A549 (cell line): Measurements from ENCODE around the gene SGO2. TPM values are rescaled to one million over a fixed set of nuclear protein-coding genes. Genes with fewer than 3 reads are reported as not detected.
A peak's percentile ranks its signal among the peaks of the same experiment; 100 is the strongest.

Experiments used
- ATAC-seq, 2 experiments: fragments of 200-7000 bp in 1 of 2; fragments of >200 bp in 1 of 2; cut with Nextera tagmentation in 1 of 2; cut with Tn5 transposase in 1 of 2; 3 replicates each; pipeline versions ENCODE4 v1.8.0 to v1.9.1; 2018 to 2020; ENCODE audit warnings: mild to moderate bottlenecking in 1 of 2, moderate library complexity in 1 of 2
- CTCF ChIA-PET: fragments of 300-600 bp; sonication (Branson Sonifier 250); formaldehyde crosslinking; extraction: SDS; loops from one replicate; lab custom pipeline; 2021; ENCODE audit warnings: antibody characterized with exemption, inconsistent platforms; lab: Yijun Ruan, JAX
- POLR2A ChIA-PET: fragments of 350-600 bp; formaldehyde crosslinking; extraction: SDS; loops from one replicate; lab custom pipeline; 2021; ENCODE audit warnings: antibody characterized with exemption, inconsistent platforms; lab: Yijun Ruan, JAX
- DNase-seq, 2 experiments: peaks; one replicate each; pipeline versions ENCODE4 v3.0.0 to v3.0.0-alpha.2; 2011 to 2016; ENCODE audit warnings: low read depth in 1 of 2, low spot score in 1 of 2
- FAIRE-seq: peaks from 2 replicates; lab custom pipeline; 2011; peaks lifted over from hg19 to GRCh38; lab: Jason Lieb, UNC
- H3K27ac ChIP-seq, 2 experiments: fragments of >200 bp; sonication (Bioruptor Twin); formaldehyde crosslinking; 3 replicates each; pipeline ENCODE4 v1.5.1; 2016 to 2017
- H3K4me1 ChIP-seq: fragments of >200 bp; sonication (Bioruptor Twin); formaldehyde crosslinking; 3 replicates; pipeline ENCODE4 v1.6.1; 2016
- H3K4me2 ChIP-seq: fragments of >200 bp; sonication (Bioruptor Twin); formaldehyde crosslinking; 3 replicates; pipeline ENCODE4 v1.6.1; 2016
- H3K4me3 ChIP-seq: fragments of >200 bp; sonication (Bioruptor Twin); formaldehyde crosslinking; 3 replicates; pipeline ENCODE4 v1.5.1; 2016
- H3K9me3 ChIP-seq: fragments of >200 bp; sonication (Bioruptor Twin); formaldehyde crosslinking; 3 replicates; pipeline ENCODE4 v1.6.1; 2016
- CBX2 ChIP-seq: fragments of 200-600 bp; sonication (generic); IDR thresholded peaks from 2 replicates; pipeline ENCODE4 v1.6.1; 2016; ENCODE audit warnings: low read depth, mild to moderate bottlenecking, borderline replicate concordance
- CEBPB ChIP-seq, 2 experiments: fragments of >200 bp in 1 of 2; sonication (Bioruptor Twin) in 1 of 2; formaldehyde crosslinking in 1 of 2; IDR thresholded peaks; 2 replicates each; pipeline ENCODE4 v1.6.1; 2012 to 2016
- CHD2 ChIP-seq: fragments of 150-350 bp; IDR thresholded peaks from 2 replicates; pipeline ENCODE4 v1.6.1; 2014; ENCODE audit warnings: low read length; ENCODE audit not compliant: partially characterized antibody
- CHD4 ChIP-seq: fragments of 200-600 bp; sonication (generic); IDR thresholded peaks from 2 replicates; pipeline ENCODE4 v1.6.1; 2016; ENCODE audit warnings: antibody characterized with exemption, mild to moderate bottlenecking, borderline replicate concordance
- E2F6 ChIP-seq: IDR thresholded peaks from 2 replicates; pipeline ENCODE4 v1.6.1; 2012; ENCODE audit warnings: low read depth, borderline replicate concordance
- ELK1 ChIP-seq: fragments of 150-350 bp; IDR thresholded peaks from 2 replicates; pipeline ENCODE4 v1.6.1; 2014; ENCODE audit warnings: low read depth, mild to moderate bottlenecking, low read length
- EP300 ChIP-seq, 2 experiments: fragments of >200 bp; sonication (Bioruptor Twin); formaldehyde crosslinking; IDR thresholded peaks; 2 replicates in 1 of 2; 3 replicates in 1 of 2; pipeline ENCODE4 v1.6.1; 2016 to 2017
- FOSB ChIP-seq: fragments of 250-450 bp; sonication (Bioruptor Pico); IDR thresholded peaks from 2 replicates; pipeline ENCODE4 v1.5.0; 2020; ENCODE audit warnings: mild to moderate bottlenecking, moderate library complexity
- FOSL2 ChIP-seq, 2 experiments: fragments of 450-650 bp in 1 of 2; fragments of >200 bp in 1 of 2; sonication (Bioruptor Twin) in 1 of 2; formaldehyde crosslinking; IDR thresholded peaks; 2 replicates each; pipeline versions ENCODE4 v1.5.0 to v1.6.1; 2016 to 2020; ENCODE audit warnings: mild to moderate bottlenecking in 1 of 2, moderate library complexity in 1 of 2
- FOXS1 ChIP-seq: fragments of 250-450 bp; sonication (Bioruptor Pico); IDR thresholded peaks from 2 replicates; pipeline ENCODE4 v1.5.0; 2020; ENCODE audit warnings: mild to moderate bottlenecking, moderate library complexity
- HDAC2 ChIP-seq: fragments of 200-600 bp; sonication (generic); IDR thresholded peaks from 2 replicates; pipeline ENCODE4 v1.6.1; 2016
- HES2 ChIP-seq: fragments of >200 bp; sonication (Bioruptor Twin); formaldehyde crosslinking; IDR thresholded peaks from 2 replicates; pipeline ENCODE4 v1.6.1; 2016
- HEYL ChIP-seq: fragments of 250-450 bp; sonication (Bioruptor Pico); IDR thresholded peaks from 2 replicates; pipeline ENCODE4 v1.8.0; 2021; ENCODE audit warnings: mild to moderate bottlenecking, moderate library complexity
- HOXB5 ChIP-seq: fragments of 250-450 bp; sonication (Bioruptor Pico); IDR thresholded peaks from 2 replicates; pipeline ENCODE4 v1.5.0; 2020; ENCODE audit warnings: mild to moderate bottlenecking, moderate library complexity
- JUNB ChIP-seq: fragments of >200 bp; sonication (Bioruptor Twin); formaldehyde crosslinking; IDR thresholded peaks from 2 replicates; pipeline ENCODE4 v1.6.1; 2016
- MAZ ChIP-seq: fragments of 150-350 bp; IDR thresholded peaks from 2 replicates; pipeline ENCODE4 v1.6.1; 2014; ENCODE audit warnings: antibody characterized with exemption, low read depth, low read length, borderline replicate concordance
- NR3C1 ChIP-seq: fragments of >200 bp; sonication (Bioruptor Twin); formaldehyde crosslinking; IDR thresholded peaks from 3 replicates; pipeline ENCODE4 v1.6.1; 2017
- PBX3 ChIP-seq: IDR thresholded peaks from 2 replicates; pipeline ENCODE4 v1.6.1; 2012
- POLR2A ChIP-seq: IDR thresholded peaks from 2 replicates; pipeline ENCODE4 v1.6.1; 2012; ENCODE audit warnings: mild to moderate bottlenecking, low read length
- RAD21 ChIP-seq, 2 experiments: fragments of >200 bp in 1 of 2; sonication (Bioruptor Twin) in 1 of 2; formaldehyde crosslinking in 1 of 2; IDR thresholded peaks in 1 of 2; conservative IDR thresholded peaks in 1 of 2; 2 replicates in 1 of 2; 3 replicates in 1 of 2; pipeline ENCODE4 v1.6.1; 2012 to 2018; ENCODE audit warnings: inconsistent platforms in 1 of 2
- RARB ChIP-seq: fragments of 250-450 bp; sonication (Bioruptor Pico); IDR thresholded peaks from 2 replicates; pipeline ENCODE4 v1.8.0; 2021; ENCODE audit warnings: mild to moderate bottlenecking, moderate library complexity
- RFX5 ChIP-seq: fragments of 450-650 bp; IDR thresholded peaks from 2 replicates; pipeline ENCODE4 v1.7.1; 2014; ENCODE audit warnings: antibody characterized with exemption, mild to moderate bottlenecking, moderate library complexity
- USF2 ChIP-seq: fragments of 450-650 bp; IDR thresholded peaks from 2 replicates; pipeline ENCODE4 v1.6.1; 2014; ENCODE audit warnings: antibody characterized with exemption
- WGBS: methylation state at CpG from one replicate; pipeline ENCODE4 v1.1.6; 2017; ENCODE audit errors: missing lambda C conversion rate; 5-methylcytosine and 5-hydroxymethylcytosine counted together
- polyA plus RNA-seq, 4 experiments: library from polyadenylated mRNA; depleted of rRNA in 3 of 4; stranded (reverse); fragments of >200 nt; fragmentation: RNase III in 1 of 4; extraction: RNeasy Plus Mini Kit Qiagen cat#74134 plus additional on column Dnase treatment in 1 of 4; gene quantifications; 2 replicates in 3 of 4; 3 replicates in 1 of 4; pipeline ENCODE4 v1.2.3, GENCODE V29; 2011 to 2017

SGO2 gene
- polyA plus RNA-seq, 2 of the 4 experiments (the other 2 are of a cell fraction), result 14.4 to 26.2 TPM

- Histone ChIP-seq H3K4me1 (peaks cover 61% of the 10 kb centered on the region), H3K4me3 (no peak overlapping the region), H3K27ac (peak overlapping the region; percentile 70 to 79; a peak in 5 of 6 replicates), H3K9me3 (no peaks in the 10 kb centered on the region), H3K4me2 (peak overlapping the region; percentile 29; the same call in 2 of the 3 replicates)
- ChIA-PET CTCF (interaction anchor here (0.7 to 4.2 kb wide), 5 partner anchors 90 to 133 kb away, joined by 3 to 22 read pairs (median 3); partner anchors contain the start of gene KCTD18), POLR2A (no interaction called here)
- no peak for ATAC-seq
- no peak for FAIRE-seq
- WGBS, result 69% methylated on average over 4 of the region's 4 CpGs
- DNase-seq, result no peak
- no peak for TF ChIP-seq FOSL2 (IDR thresholded peaks at IDR 0.05)
- no peak for TF ChIP-seq FOSL2 (CRISPR knock-in tag; IDR thresholded peaks at IDR 0.05)
- no peak for TF ChIP-seq CHD2
- no peak for TF ChIP-seq PBX3
- no peak for TF ChIP-seq RAD21 (conservative IDR thresholded peaks at IDR 0.05 in 1 of 2, IDR thresholded peaks at IDR 0.05 in 1 of 2)
- TF ChIP-seq CBX2, result no peak
- TF ChIP-seq HOXB5 (CRISPR knock-in tag), result no peak
- no peak for TF ChIP-seq RARB (CRISPR knock-in tag)
- no peak for TF ChIP-seq EP300 (IDR thresholded peaks at IDR 0.05)
- TF ChIP-seq HEYL (CRISPR knock-in tag), result no peak
- no peak for TF ChIP-seq E2F6
- no peak for TF ChIP-seq ELK1
Observed at GRCh38 chr2:200613692-200614091, 87.7 kb downstream of the SGO2 start.

- H3K9me3 ChIP-seq, result no peaks in the 10 kb centered on the region
- no peak overlapping the region for H3K4me3 ChIP-seq
- 90% methylated on average over 2 of the region's 2 CpGs for WGBS
- ChIA-PET POLR2A (no interaction called here), CTCF (interaction anchor here (0.7 to 4.2 kb wide), 8 partner anchors 11 to 641 kb away, joined by 3 to 22 read pairs (median 3); partner anchors contain the start of gene KCTD18)
- FAIRE-seq (no peak), DNase-seq (no peak), ATAC-seq (no peak)
- TF ChIP-seq HES2 (no peak), RFX5 (no peak), RAD21 (conservative IDR thresholded peaks at IDR 0.05 in 1 of 2, IDR thresholded peaks at IDR 0.05 in 1 of 2) (no peak), CEBPB (IDR thresholded peaks at IDR 0.05) (no peak), JUNB (no peak), ELK1 (no peak), HDAC2 (no peak), CHD4 (no peak), FOXS1 (CRISPR knock-in tag) (no peak), MAZ (no peak), NR3C1 (no peak), FOSB (no peak), POLR2A (no peak), USF2 (no peak)
- H3K4me1 ChIP-seq, result peaks cover 61% of the 10 kb centered on the region
- H3K27ac ChIP-seq, result peak overlapping the region; percentile 70 to 79; a peak in 5 of 6 replicates
- H3K4me2 ChIP-seq, result peak overlapping the region; percentile 29; the same call in 2 of the 3 replicates
Observed at GRCh38 chr2:200614249-200614648, 88.2 kb downstream of the SGO2 start.
